Activated CD4-positive, alpha-beta T cell treated with anti-CD3 and anti-CD28 coated beads for 36 hours (primary cell): ENCODE data around the gene ZNF558. TPM values are rescaled to one million over a fixed set of nuclear protein-coding genes. Genes with fewer than 3 reads are reported as not detected.
"Not testable (repeated sequence)": the region's sequence is repeated elsewhere in the genome, so short reads cannot be mapped to it uniquely, and the experiment has no call there.

Source experiments
- ATAC-seq: fragments of 200-7000 bp; cut with Tn5 transposase; one replicate; pipeline ENCODE4 v1.10.0; 2021; ENCODE audit warnings: mild to moderate bottlenecking, moderate library complexity
- CTCF ChIA-PET: fragments of 350-600 bp; sonication (Branson Sonifier 250); formaldehyde crosslinking; loops from one replicate; lab custom pipeline; 2021; ENCODE audit warnings: antibody characterized with exemption; lab: Charles Lee
- POLR2A ChIA-PET: fragments of 350-600 bp; sonication (Branson Sonifier 250); formaldehyde crosslinking; loops from one replicate; lab custom pipeline; 2021; ENCODE audit warnings: antibody characterized with exemption, inconsistent platforms; lab: Charles Lee
- DNase-seq: peaks from one replicate; pipeline ENCODE4 v3.0.0-alpha.2; 2020
- H3K27ac Mint-ChIP-seq: one replicate; pipeline ENCODE4 v1.8.0; 2021; ENCODE audit warnings: mixed read lengths
- H3K27me3 Mint-ChIP-seq: one replicate; pipeline ENCODE4 v1.8.0; 2021; ENCODE audit warnings: mixed read lengths
- H3K36me3 Mint-ChIP-seq: one replicate; pipeline ENCODE4 v1.8.0; 2021; ENCODE audit warnings: low read depth, mixed read lengths
- H3K4me1 Mint-ChIP-seq: one replicate; pipeline ENCODE4 v1.8.0; 2021; ENCODE audit warnings: mixed read lengths
- H3K4me3 Mint-ChIP-seq: one replicate; pipeline ENCODE4 v1.8.0; 2021; ENCODE audit warnings: mild to moderate bottlenecking, moderate library complexity, mixed read lengths
- H3K9me3 Mint-ChIP-seq: one replicate; pipeline ENCODE4 v1.8.0; 2021; ENCODE audit warnings: low read depth, mixed read lengths
- intact Hi-C, 2 experiments: fragments of 100-400 bp; cut with DNase I in 1 of 2; cut with micrococcal nuclease in 1 of 2; formaldehyde crosslinking; loops; one replicate each; pipeline versions ENCODE4 v1.14.2 to v1.15.1; 2022 to 2024; cut with DNase I, micrococcal nuclease
- total RNA-seq, 2 experiments: library from RNA; stranded (reverse); gene quantifications; one replicate each; pipeline ENCODE4 v1.2.3, GENCODE V29; 2021

ZNF558 gene
- total RNA-seq, 2 experiments from 2014 or later = 31.8 to 33.5 TPM

GRCh38 chr19:8773587-8773986 is 58.5 kb downstream of the ZNF558 start:
- intact Hi-C loops, H3K27me3 Mint-ChIP-seq, H3K4me1 Mint-ChIP-seq, H3K9me3 Mint-ChIP-seq, H3K36me3 Mint-ChIP-seq, H3K27ac Mint-ChIP-seq, POLR2A ChIA-PET, DNase-seq, H3K4me3 Mint-ChIP-seq, CTCF ChIA-PET, ATAC-seq: not testable (repeated sequence)

- intact Hi-C loops, H3K36me3 Mint-ChIP-seq, POLR2A ChIA-PET, H3K9me3 Mint-ChIP-seq, H3K27ac Mint-ChIP-seq, H3K27me3 Mint-ChIP-seq, CTCF ChIA-PET, DNase-seq, H3K4me1 Mint-ChIP-seq, H3K4me3 Mint-ChIP-seq, ATAC-seq: not testable (repeated sequence)
Measured at GRCh38 chr19:8769265-8769664, 62.8 kb downstream of the ZNF558 start.

- H3K9me3 Mint-ChIP-seq, intact Hi-C loops, H3K27ac Mint-ChIP-seq, H3K27me3 Mint-ChIP-seq, H3K4me3 Mint-ChIP-seq, ATAC-seq, CTCF ChIA-PET, POLR2A ChIA-PET, H3K4me1 Mint-ChIP-seq, H3K36me3 Mint-ChIP-seq, DNase-seq: not testable (repeated sequence)
Measured at GRCh38 chr19:8767257-8767656, 64.8 kb downstream of the ZNF558 start.

Other genes with a start within 250 kb of the ZNF558 start
- gene ADAMTS10, start 221.6 kb downstream of the ZNF558 start, total RNA-seq = 1 to 10 TPM; 4.5 to 5.0 TPM
- gene NFILZ, start 201.7 kb downstream of the ZNF558 start, total RNA-seq = not detected
- gene ACTL9, start 133.5 kb downstream of the ZNF558 start, total RNA-seq = not detected
- not detected for gene OR2Z1, start 110.7 kb downstream of the ZNF558 start, total RNA-seq
- gene MBD3L1, start 73 bp upstream of the ZNF558 start, total RNA-seq = not detected
- not detected for gene MUC16, start 178.1 kb upstream of the ZNF558 start, total RNA-seq